ENCODE results near the gene ZRANB3.
"Not testable (repeated sequence)": the region's sequence is repeated elsewhere in the genome, so short reads cannot be mapped to it uniquely, and the experiment has no call there.

ZRANB3 gene

GRCh38 chr2:135530313-135531230 is at the start of gene ZRANB3:
TSS of gene ZRANB3 (minus strand) at chr2:135531218.
- no peak for FAIRE-seq

- no peak for FAIRE-seq
Observed at GRCh38 chr2:135573620-135574019, 42.6 kb upstream of the ZRANB3 start.

GRCh38 chr2:135570884-135571283 is 39.9 kb upstream of the ZRANB3 start:
- peak; percentile 70 for FAIRE-seq

GRCh38 chr2:135563793-135564192 is 32.8 kb upstream of the ZRANB3 start:
- no peak for FAIRE-seq

- FAIRE-seq: no peak
Observed at GRCh38 chr2:135561925-135562324, 30.9 kb upstream of the ZRANB3 start.

GRCh38 chr2:135557530-135557929 is 26.5 kb upstream of the ZRANB3 start:
- no peak for FAIRE-seq

GRCh38 chr2:135555311-135555710 is 24.3 kb upstream of the ZRANB3 start:
- FAIRE-seq: no peak

- FAIRE-seq: no peak
Observed at GRCh38 chr2:135552887-135553286, 21.9 kb upstream of the ZRANB3 start.

GRCh38 chr2:135551356-135551755 is 20.3 kb upstream of the ZRANB3 start:
- no peak for FAIRE-seq

- FAIRE-seq: no peak
Observed at GRCh38 chr2:135547311-135547710, 16.3 kb upstream of the ZRANB3 start.

- no peak for FAIRE-seq
Observed at GRCh38 chr2:135546436-135546835, 15.4 kb upstream of the ZRANB3 start.

GRCh38 chr2:135533545-135533944 is 2.5 kb upstream of the ZRANB3 start:
- FAIRE-seq: not testable (repeated sequence)

- FAIRE-seq: peak; percentile 47
Observed at GRCh38 chr2:135532581-135532980, 1.6 kb upstream of the ZRANB3 start.

- FAIRE-seq: peak; percentile 99
Observed at GRCh38 chr2:135531231-135532197, 496 bp upstream of the ZRANB3 start, which contains the start of gene R3HDM1. TSS of gene R3HDM1 (plus strand) at chr2:135531484. CDS start at chr2:135604846, 73,362 bp downstream.

GRCh38 chr2:135528006-135528405 is 3.0 kb downstream of the ZRANB3 start:
- no peak for FAIRE-seq

GRCh38 chr2:135525786-135526185 is 5.2 kb downstream of the ZRANB3 start:
- no peak for FAIRE-seq

GRCh38 chr2:135512099-135512498 is 18.9 kb downstream of the ZRANB3 start:
- no peak for FAIRE-seq

GRCh38 chr2:135510577-135510976 is 20.4 kb downstream of the ZRANB3 start:
- no peak for FAIRE-seq

- peak; percentile 83 for FAIRE-seq
Observed at GRCh38 chr2:135504811-135505210, 26.2 kb downstream of the ZRANB3 start.

GRCh38 chr2:135498588-135498987 is 32.4 kb downstream of the ZRANB3 start:
- FAIRE-seq: not testable (repeated sequence)

GRCh38 chr2:135494917-135495316 is 36.1 kb downstream of the ZRANB3 start:
- peak; percentile 19 for FAIRE-seq

GRCh38 chr2:135494503-135494902 is 36.5 kb downstream of the ZRANB3 start:
- no peak for FAIRE-seq

- FAIRE-seq: no peak
Observed at GRCh38 chr2:135490376-135490775, 40.6 kb downstream of the ZRANB3 start.
